ENCODE results near the gene LPIN1. TPM values are rescaled to one million over a fixed set of nuclear protein-coding genes. Genes with fewer than 3 reads are reported as not detected.

The LPIN1 gene
- total RNA-seq, 2 experiments from 2014 or later = 31.9 to 36.5 TPM

- H3K36me3 Mint-ChIP-seq (ENCODE audit: low read depth) = no peaks in the 10 kb centered on the region
- intact Hi-C loops (cut with micrococcal nuclease) = no loop called here
- ChIA-PET POLR2A (interaction anchor here (0.6 to 1.5 kb wide), 2 partner anchors 26 to 361 kb away, joined by 3 read pairs; no protein-coding TSS in a partner anchor), CTCF (interaction anchor here (1.1 to 3.2 kb wide), 8 partner anchors 10 to 66 kb away, joined by 3 to 10 read pairs (median 5); no protein-coding TSS in a partner anchor)
- no peak overlapping the region for H3K27ac Mint-ChIP-seq
- H3K4me1 Mint-ChIP-seq (ENCODE audit: low read depth) = peaks cover 8% of the 10 kb centered on the region
- TF ChIP-seq, protein P1, sequence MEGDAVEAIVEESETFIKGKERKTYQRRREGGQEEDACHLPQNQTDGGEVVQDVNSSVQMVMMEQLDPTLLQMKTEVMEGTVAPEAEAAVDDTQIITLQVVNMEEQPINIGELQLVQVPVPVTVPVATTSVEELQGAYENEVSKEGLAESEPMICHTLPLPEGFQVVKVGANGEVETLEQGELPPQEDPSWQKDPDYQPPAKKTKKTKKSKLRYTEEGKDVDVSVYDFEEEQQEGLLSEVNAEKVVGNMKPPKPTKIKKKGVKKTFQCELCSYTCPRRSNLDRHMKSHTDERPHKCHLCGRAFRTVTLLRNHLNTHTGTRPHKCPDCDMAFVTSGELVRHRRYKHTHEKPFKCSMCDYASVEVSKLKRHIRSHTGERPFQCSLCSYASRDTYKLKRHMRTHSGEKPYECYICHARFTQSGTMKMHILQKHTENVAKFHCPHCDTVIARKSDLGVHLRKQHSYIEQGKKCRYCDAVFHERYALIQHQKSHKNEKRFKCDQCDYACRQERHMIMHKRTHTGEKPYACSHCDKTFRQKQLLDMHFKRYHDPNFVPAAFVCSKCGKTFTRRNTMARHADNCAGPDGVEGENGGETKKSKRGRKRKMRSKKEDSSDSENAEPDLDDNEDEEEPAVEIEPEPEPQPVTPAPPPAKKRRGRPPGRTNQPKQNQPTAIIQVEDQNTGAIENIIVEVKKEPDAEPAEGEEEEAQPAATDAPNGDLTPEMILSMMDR (IDR thresholded peaks at IDR 0.05) = no peak
- H3K4me3 Mint-ChIP-seq = no peak overlapping the region
- peaks cover 6% of the 10 kb centered on the region for H3K27me3 Mint-ChIP-seq
- ATAC-seq = no peak
- no peaks in the 10 kb centered on the region for H3K9me3 Mint-ChIP-seq
- DNase-seq = no peak
These were observed 27.8 kb upstream of the LPIN1 start for GRCh38 chr2:11718606-11719005.

DNA sequence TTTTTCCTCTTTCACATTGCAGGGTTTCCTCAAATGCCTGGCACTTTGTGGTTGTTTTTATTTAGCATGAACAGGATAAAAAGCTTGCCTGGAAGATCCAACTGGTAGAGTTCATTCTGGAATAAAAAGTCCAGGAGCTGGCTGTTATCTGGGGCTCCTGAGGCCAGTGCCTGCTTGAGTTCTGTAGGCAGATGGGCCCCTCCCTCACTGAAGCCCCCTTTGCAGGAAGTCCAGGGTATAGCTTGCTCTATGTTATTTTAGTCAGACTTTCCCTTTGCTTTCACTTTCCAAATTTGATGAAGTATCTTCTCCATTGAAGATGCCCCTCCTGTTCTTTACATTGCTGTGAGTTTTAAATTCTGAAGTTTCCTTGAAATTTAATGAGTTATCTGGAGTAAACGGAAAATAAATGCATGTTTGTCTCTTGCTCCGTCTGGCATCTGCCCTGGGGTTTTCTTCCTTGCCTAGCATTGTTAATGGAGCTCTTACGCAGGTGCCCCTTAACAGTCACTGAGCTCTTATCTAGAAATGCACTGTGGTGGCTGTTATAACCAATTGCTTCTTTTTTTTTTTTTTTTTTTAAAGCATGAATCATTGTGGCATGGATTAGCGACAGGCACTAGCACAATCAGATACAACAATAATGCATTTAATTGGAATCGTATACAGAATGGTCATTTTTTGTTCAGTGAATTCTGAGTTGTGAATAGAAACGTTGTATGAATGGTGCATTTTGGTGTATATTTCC lies 27.0 kb upstream of the LPIN1 start:
- Mint-ChIP-seq H3K4me1 (ENCODE audit: low read depth) (peaks cover 8% of the 10 kb centered on the region), H3K36me3 (ENCODE audit: low read depth) (no peaks in the 10 kb centered on the region), H3K27ac (peak overlapping the region; percentile 47), H3K4me3 (peak overlapping the region; percentile 62), H3K27me3 (peaks cover 6% of the 10 kb centered on the region), H3K9me3 (no peaks in the 10 kb centered on the region)
- DNase-seq (no peak), ATAC-seq (peak; percentile 77)
- CTCF ChIA-PET = interaction anchor here (1.1 to 3.2 kb wide), 9 partner anchors 11 to 65 kb away, joined by 3 to 10 read pairs (median 5); no protein-coding TSS in a partner anchor
- POLR2A ChIA-PET = interaction anchor here (0.6 to 1.5 kb wide), 2 partner anchors 25 to 362 kb away, joined by 3 read pairs; no protein-coding TSS in a partner anchor
- intact Hi-C loops (cut with micrococcal nuclease) = no loop called here
- TF ChIP-seq, protein P1 (IDR thresholded peaks at IDR 0.05) = no peak

- intact Hi-C loops (cut with micrococcal nuclease) = no loop called here
These were observed 25.7 kb upstream of the LPIN1 start for GRCh38 chr2:11720752-11721151.

GRCh38 chr2:11722292-11723060 lies 24.0 kb upstream of the LPIN1 start:
- Mint-ChIP-seq H3K4me3 (no peak overlapping the region), H3K27me3 (peaks cover 4% of the 10 kb centered on the region), H3K36me3 (ENCODE audit: low read depth) (no peaks in the 10 kb centered on the region), H3K9me3 (no peaks in the 10 kb centered on the region), H3K4me1 (ENCODE audit: low read depth) (peaks cover 8% of the 10 kb centered on the region), H3K27ac (no peak overlapping the region)
- POLR2A ChIA-PET = interaction anchor here (0.8 to 0.9 kb wide), 2 partner anchors 21 to 32 kb away, joined by 3 read pairs; no protein-coding TSS in a partner anchor
- CTCF ChIA-PET = interaction anchor here (0.8 to 1.5 kb wide), 6 partner anchors 22 to 63 kb away, joined by 3 to 5 read pairs (median 4); no protein-coding TSS in a partner anchor
- ATAC-seq (no peak), DNase-seq (no peak)
- TF ChIP-seq, protein P1 (IDR thresholded peaks at IDR 0.05) = no peak
- intact Hi-C loops (cut with micrococcal nuclease) = no loop called here

More at GRCh38 chr2:11720752-11721151, 25.7 kb upstream of the LPIN1 start:
- Mint-ChIP-seq H3K27me3 (peaks cover 6% of the 10 kb centered on the region), H3K4me1 (ENCODE audit: low read depth) (peaks cover 8% of the 10 kb centered on the region), H3K9me3 (no peaks in the 10 kb centered on the region), H3K27ac (no peak overlapping the region), H3K4me3 (no peak overlapping the region), H3K36me3 (ENCODE audit: low read depth) (no peaks in the 10 kb centered on the region)
- DNase-seq (no peak), ATAC-seq (no peak)
- POLR2A ChIA-PET = no interaction called here
- TF ChIP-seq, protein P1 (IDR thresholded peaks at IDR 0.05) = no peak
- CTCF ChIA-PET = interaction anchor here (1.1 to 3.2 kb wide), 3 partner anchors 31 to 64 kb away, joined by 3 to 10 read pairs (median 4); no protein-coding TSS in a partner anchor
